HepG2 (cell line): ENCODE measurements around the gene FOXA3. TPM values are rescaled to one million over a fixed set of nuclear protein-coding genes. Genes with fewer than 3 reads are reported as not detected.

Source experiments
- ASH2L ChIP-seq: fragments of 300-600, 200-600 bp; sonication (generic); IDR thresholded peaks from 2 replicates; pipeline ENCODE4 v1.7.0; 2017; ENCODE audit warnings: low read depth, mild to moderate bottlenecking, moderate library complexity, mixed read lengths, low read length; ENCODE audit not compliant: insufficient read length
- BCL6 ChIP-seq: IDR thresholded peaks from 2 replicates; pipeline ENCODE4 v1.6.1; 2016; ENCODE audit warnings: missing genetic modification reagents, missing compliant biosample characterization
- DNMT1 ChIP-seq: sonication (generic); formaldehyde crosslinking; IDR thresholded peaks from 2 replicates; pipeline ENCODE4 v1.5.1; 2020; ENCODE audit warnings: mild to moderate bottlenecking, missing genetic modification reagents
- HES4 ChIP-seq: sonication (generic); formaldehyde crosslinking; IDR thresholded peaks from 2 replicates; pipeline ENCODE4 v1.9.0; 2021; ENCODE audit warnings: mild to moderate bottlenecking, missing genetic modification reagents, borderline replicate concordance
- HOXA3 ChIP-seq: sonication (generic); formaldehyde crosslinking; IDR thresholded peaks from 2 replicates; pipeline ENCODE4 v1.5.0; 2020; ENCODE audit warnings: missing genetic modification reagents
- KDM5A ChIP-seq: fragments of 200-600 bp; sonication (generic); IDR thresholded peaks from 2 replicates; pipeline ENCODE4 v1.7.0; 2018; ENCODE audit warnings: antibody characterized with exemption, mild to moderate bottlenecking, low read length, borderline replicate concordance
- MYC ChIP-seq: sonication (generic); formaldehyde crosslinking; IDR thresholded peaks from 2 replicates; pipeline ENCODE4 v1.9.0; 2021; ENCODE audit warnings: missing genetic modification reagents, borderline replicate concordance
- SMC3 ChIP-seq: IDR thresholded peaks from 2 replicates; pipeline ENCODE4 v1.6.1; 2011; ENCODE audit warnings: low read length, improper control_type of control experiment
- TFDP2 ChIP-seq: sonication (generic); formaldehyde crosslinking; IDR thresholded peaks from 2 replicates; pipeline ENCODE4 v1.4.0; 2020; ENCODE audit warnings: missing genetic modification reagents
- UBTF ChIP-seq: sonication (generic); formaldehyde crosslinking; IDR thresholded peaks from 2 replicates; pipeline ENCODE4 v1.4.0; 2020; ENCODE audit warnings: mild to moderate bottlenecking, missing genetic modification reagents
- ZBTB25 ChIP-seq: IDR thresholded peaks from 2 replicates; pipeline ENCODE4 v1.6.1; 2018; ENCODE audit warnings: missing genetic modification reagents
- ZNF451 ChIP-seq: sonication (generic); formaldehyde crosslinking; IDR thresholded peaks from 2 replicates; pipeline ENCODE4 v1.5.0; 2020; ENCODE audit warnings: mild to moderate bottlenecking, missing genetic modification reagents
- ZNF598 ChIP-seq: sonication (generic); formaldehyde crosslinking; IDR thresholded peaks from 2 replicates; pipeline ENCODE4 v1.5.1; 2020; ENCODE audit warnings: mild to moderate bottlenecking, missing genetic modification reagents, borderline replicate concordance
- ZNF768 ChIP-seq: sonication (generic); formaldehyde crosslinking; IDR thresholded peaks from 2 replicates; pipeline ENCODE4 v1.4.0; 2020; ENCODE audit warnings: missing genetic modification reagents
- polyA plus RNA-seq, 8 experiments: library from polyadenylated mRNA; depleted of rRNA in 3 of 8; stranded (reverse) in 7 of 8; unstranded in 1 of 8; fragments of >200 nt; fragmentation: Illumina TruSeq in 4 of 8; extraction: Trizol in 4 of 8; gene quantifications; 2 replicates each; pipeline versions ENCODE4 v1.2.1 to v1.2.3, GENCODE V29; 2011 to 2016; ENCODE audit warnings: low read depth in 4 of 8, missing spikeins in 1 of 8, mixed read lengths in 1 of 8; ENCODE audit not compliant: insufficient read depth in 1 of 8
- total RNA-seq, 5 experiments: library from RNA; depleted of rRNA; stranded (reverse); fragments of >200 nt; fragmentation: Illumina TruSeq; extraction: Trizol; gene quantifications; 2 replicates each; pipeline ENCODE4 v1.2.3, GENCODE V29; 2016; ENCODE audit warnings: low read depth in 1 of 5
- TF ChIP-seq, protein P1 (sequence below): sonication (generic); formaldehyde crosslinking; IDR thresholded peaks from 2 replicates; pipeline ENCODE4 v1.5.1; 2020; ENCODE audit warnings: mild to moderate bottlenecking, missing genetic modification reagents, moderate library complexity
- TF ChIP-seq, protein P2 (sequence below): sonication (generic); formaldehyde crosslinking; IDR thresholded peaks from 2 replicates; pipeline ENCODE4 v1.5.0; 2020; ENCODE audit warnings: mild to moderate bottlenecking, missing genetic modification reagents

The FOXA3 gene
- total and polyA plus RNA-seq, 2 of the 13 experiments (the other 11 are each of a cell fraction or from before 2014, with no cell fraction given) = 29.8 to 47.6 TPM

- TF ChIP-seq, protein P1, sequence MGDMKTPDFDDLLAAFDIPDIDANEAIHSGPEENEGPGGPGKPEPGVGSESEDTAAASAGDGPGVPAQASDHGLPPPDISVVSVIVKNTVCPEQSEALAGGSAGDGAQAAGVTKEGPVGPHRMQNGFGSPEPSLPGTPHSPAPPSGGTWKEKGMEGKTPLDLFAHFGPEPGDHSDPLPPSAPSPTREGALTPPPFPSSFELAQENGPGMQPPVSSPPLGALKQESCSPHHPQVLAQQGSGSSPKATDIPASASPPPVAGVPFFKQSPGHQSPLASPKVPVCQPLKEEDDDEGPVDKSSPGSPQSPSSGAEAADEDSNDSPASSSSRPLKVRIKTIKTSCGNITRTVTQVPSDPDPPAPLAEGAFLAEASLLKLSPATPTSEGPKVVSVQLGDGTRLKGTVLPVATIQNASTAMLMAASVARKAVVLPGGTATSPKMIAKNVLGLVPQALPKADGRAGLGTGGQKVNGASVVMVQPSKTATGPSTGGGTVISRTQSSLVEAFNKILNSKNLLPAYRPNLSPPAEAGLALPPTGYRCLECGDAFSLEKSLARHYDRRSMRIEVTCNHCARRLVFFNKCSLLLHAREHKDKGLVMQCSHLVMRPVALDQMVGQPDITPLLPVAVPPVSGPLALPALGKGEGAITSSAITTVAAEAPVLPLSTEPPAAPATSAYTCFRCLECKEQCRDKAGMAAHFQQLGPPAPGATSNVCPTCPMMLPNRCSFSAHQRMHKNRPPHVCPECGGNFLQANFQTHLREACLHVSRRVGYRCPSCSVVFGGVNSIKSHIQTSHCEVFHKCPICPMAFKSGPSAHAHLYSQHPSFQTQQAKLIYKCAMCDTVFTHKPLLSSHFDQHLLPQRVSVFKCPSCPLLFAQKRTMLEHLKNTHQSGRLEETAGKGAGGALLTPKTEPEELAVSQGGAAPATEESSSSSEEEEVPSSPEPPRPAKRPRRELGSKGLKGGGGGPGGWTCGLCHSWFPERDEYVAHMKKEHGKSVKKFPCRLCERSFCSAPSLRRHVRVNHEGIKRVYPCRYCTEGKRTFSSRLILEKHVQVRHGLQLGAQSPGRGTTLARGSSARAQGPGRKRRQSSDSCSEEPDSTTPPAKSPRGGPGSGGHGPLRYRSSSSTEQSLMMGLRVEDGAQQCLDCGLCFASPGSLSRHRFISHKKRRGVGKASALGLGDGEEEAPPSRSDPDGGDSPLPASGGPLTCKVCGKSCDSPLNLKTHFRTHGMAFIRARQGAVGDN = peak; percentile 81
- TF ChIP-seq HOXA3 (CRISPR knock-in tag) (peak; percentile 83), ZNF598 (CRISPR knock-in tag) (no peak), BCL6 (CRISPR knock-in tag) (peak; percentile 9; the same call in 1 of the 2 replicates), ZNF768 (CRISPR knock-in tag) (peak; percentile 68; the same call in 1 of the 2 replicates), TFDP2 (CRISPR knock-in tag) (peak; percentile 34), SMC3 (no peak), HES4 (0 out of 2 replicates have a peak, but pooled peaks have one; percentile 34), DNMT1 (CRISPR knock-in tag) (no peak), ZBTB25 (0 out of 2 replicates have a peak, but pooled peaks have one; percentile 21), ASH2L (peak; percentile 49), ZNF451 (0 out of 2 replicates have a peak, but pooled peaks have one; percentile 68), MYC (CRISPR knock-in tag) (0 out of 2 replicates have a peak, but pooled peaks have one; percentile 8), KDM5A (no peak), UBTF (CRISPR knock-in tag) (peak; percentile 35; the same call in 1 of the 2 replicates)
- TF ChIP-seq, protein P2, sequence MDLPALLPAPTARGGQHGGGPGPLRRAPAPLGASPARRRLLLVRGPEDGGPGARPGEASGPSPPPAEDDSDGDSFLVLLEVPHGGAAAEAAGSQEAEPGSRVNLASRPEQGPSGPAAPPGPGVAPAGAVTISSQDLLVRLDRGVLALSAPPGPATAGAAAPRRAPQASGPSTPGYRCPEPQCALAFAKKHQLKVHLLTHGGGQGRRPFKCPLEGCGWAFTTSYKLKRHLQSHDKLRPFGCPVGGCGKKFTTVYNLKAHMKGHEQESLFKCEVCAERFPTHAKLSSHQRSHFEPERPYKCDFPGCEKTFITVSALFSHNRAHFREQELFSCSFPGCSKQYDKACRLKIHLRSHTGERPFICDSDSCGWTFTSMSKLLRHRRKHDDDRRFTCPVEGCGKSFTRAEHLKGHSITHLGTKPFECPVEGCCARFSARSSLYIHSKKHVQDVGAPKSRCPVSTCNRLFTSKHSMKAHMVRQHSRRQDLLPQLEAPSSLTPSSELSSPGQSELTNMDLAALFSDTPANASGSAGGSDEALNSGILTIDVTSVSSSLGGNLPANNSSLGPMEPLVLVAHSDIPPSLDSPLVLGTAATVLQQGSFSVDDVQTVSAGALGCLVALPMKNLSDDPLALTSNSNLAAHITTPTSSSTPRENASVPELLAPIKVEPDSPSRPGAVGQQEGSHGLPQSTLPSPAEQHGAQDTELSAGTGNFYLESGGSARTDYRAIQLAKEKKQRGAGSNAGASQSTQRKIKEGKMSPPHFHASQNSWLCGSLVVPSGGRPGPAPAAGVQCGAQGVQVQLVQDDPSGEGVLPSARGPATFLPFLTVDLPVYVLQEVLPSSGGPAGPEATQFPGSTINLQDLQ (CRISPR knock-in tag) = no peak
These were observed 37.3 kb downstream of the FOXA3 start (continued) for GRCh38 chr19:45901432-45901911.
